Breast epithelium (tissue), 4 donors: ENCODE measurements around the gene OSBPL2. TPM values are rescaled to one million over a fixed set of nuclear protein-coding genes. Genes with fewer than 3 reads are reported as not detected.

Source experiments
- DNase-seq, 2 donors: peaks; one replicate each; pipeline ENCODE4 v3.0.0-alpha.2; 2019; ENCODE audit warnings: low spot score in 2 of 2
- H3K27ac ChIP-seq, 2 donors: fragments of 200-600 bp; sonication (generic) in 1 of 2; one replicate each; pipeline ENCODE4 v1.5.1; 2016 to 2019; ENCODE audit warnings: mild to moderate bottlenecking in 1 of 2
- H3K27me3 ChIP-seq, 2 donors: fragments of 200-600 bp; sonication (generic) in 1 of 2; one replicate each; pipeline versions ENCODE4 v1.5.1 to v1.6.0; 2017 to 2019; ENCODE audit warnings: control low read depth in 1 of 2, mild to moderate bottlenecking in 1 of 2
- H3K36me3 ChIP-seq: fragments of 200-600 bp; one replicate; pipeline ENCODE4 v1.5.1; 2019
- H3K4me1 ChIP-seq, 2 donors: fragments of 200-600 bp; sonication (generic); one replicate each; pipeline ENCODE4 v1.5.1; 2016 to 2019; ENCODE audit warnings: control low read depth in 1 of 2
- H3K4me3 ChIP-seq, 3 donors: fragments of 200-600 bp; sonication (generic); 1 replicate in 2 of 3; 2 replicates in 1 of 3; pipeline ENCODE4 v1.5.1; 2016 to 2019; ENCODE audit warnings: mild to moderate bottlenecking in 3 of 3, moderate library complexity in 2 of 3
- H3K9me3 ChIP-seq, 2 donors: fragments of 200-600 bp; sonication (generic) in 1 of 2; one replicate each; pipeline ENCODE4 v1.5.1; 2016 to 2019; ENCODE audit warnings: control low read depth in 1 of 2
- POLR2A ChIP-seq: fragments of 450-650 bp; IDR thresholded peaks from one replicate; pipeline ENCODE4 v1.6.1; 2016; ENCODE audit warnings: antibody characterized with exemption, mild to moderate bottlenecking, moderate library complexity
- POLR2AphosphoS5 ChIP-seq, 3 donors: sonication (generic); formaldehyde crosslinking; IDR thresholded peaks; one replicate each; pipeline ENCODE4 v1.6.1; 2017; ENCODE audit warnings: antibody characterized with exemption in 3 of 3
- intact Hi-C: fragments of 100-400 bp; cut with DNase I; formaldehyde crosslinking; loops from one replicate; pipeline ENCODE4 v1.15.1; 2023; ENCODE audit warnings: low total_unique reads
- total RNA-seq, 3 donors: library from RNA; depleted of rRNA; stranded (reverse); fragments of >200 nt; gene quantifications; one replicate each; pipeline ENCODE4 v1.1.0, GENCODE V29; 2016
- TF ChIP-seq, protein P1 (sequence below), 3 donors: fragments of 450-650 bp; IDR thresholded peaks; one replicate each; pipeline ENCODE4 v1.5.1; 2016 to 2017; ENCODE audit warnings: antibody characterized with exemption in 3 of 3, mild to moderate bottlenecking in 3 of 3, moderate library complexity in 3 of 3

Gene OSBPL2
- total RNA-seq, 3 donors from 2014 or later, result 25.0 to 46.1 (median 38.0) TPM

DNA sequence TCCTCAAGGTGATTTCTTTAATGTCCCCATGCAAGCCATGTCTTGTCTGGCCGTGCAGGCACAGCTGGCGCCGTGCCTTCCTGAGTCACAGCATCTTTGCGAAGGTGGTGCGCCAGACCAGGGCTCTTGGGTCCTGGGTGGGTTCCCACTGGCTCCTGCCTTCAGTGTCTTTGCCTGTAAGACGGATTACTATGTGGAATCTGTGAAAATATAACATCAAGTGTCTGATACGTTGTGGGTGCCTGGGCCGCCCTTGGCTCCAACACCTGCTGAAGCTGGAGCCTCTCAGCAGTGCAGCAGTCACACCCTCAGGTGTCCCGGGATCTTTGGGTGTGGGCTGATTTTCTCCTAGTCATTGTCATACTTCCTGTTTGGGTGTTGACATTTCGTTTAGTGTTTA lies 3.2 kb downstream of the OSBPL2 start:
- intact Hi-C loops, result loop anchor here (2.0 kb wide), 1 partner anchor 77 kb away; no protein-coding TSS in a partner anchor
- peaks cover 0 to 1% of the 10 kb centered on the region in 2 donors for H3K4me1 ChIP-seq
- no peak overlapping the region for H3K4me3 ChIP-seq
- no peaks in the 10 kb centered on the region for H3K27me3 ChIP-seq
- DNase-seq, result peak in 1 of 2 donors; percentile 33
- TF ChIP-seq POLR2AphosphoS5 (IDR thresholded peaks at IDR 0.05) (no peak), POLR2A (no peak)
- TF ChIP-seq, protein P1, sequence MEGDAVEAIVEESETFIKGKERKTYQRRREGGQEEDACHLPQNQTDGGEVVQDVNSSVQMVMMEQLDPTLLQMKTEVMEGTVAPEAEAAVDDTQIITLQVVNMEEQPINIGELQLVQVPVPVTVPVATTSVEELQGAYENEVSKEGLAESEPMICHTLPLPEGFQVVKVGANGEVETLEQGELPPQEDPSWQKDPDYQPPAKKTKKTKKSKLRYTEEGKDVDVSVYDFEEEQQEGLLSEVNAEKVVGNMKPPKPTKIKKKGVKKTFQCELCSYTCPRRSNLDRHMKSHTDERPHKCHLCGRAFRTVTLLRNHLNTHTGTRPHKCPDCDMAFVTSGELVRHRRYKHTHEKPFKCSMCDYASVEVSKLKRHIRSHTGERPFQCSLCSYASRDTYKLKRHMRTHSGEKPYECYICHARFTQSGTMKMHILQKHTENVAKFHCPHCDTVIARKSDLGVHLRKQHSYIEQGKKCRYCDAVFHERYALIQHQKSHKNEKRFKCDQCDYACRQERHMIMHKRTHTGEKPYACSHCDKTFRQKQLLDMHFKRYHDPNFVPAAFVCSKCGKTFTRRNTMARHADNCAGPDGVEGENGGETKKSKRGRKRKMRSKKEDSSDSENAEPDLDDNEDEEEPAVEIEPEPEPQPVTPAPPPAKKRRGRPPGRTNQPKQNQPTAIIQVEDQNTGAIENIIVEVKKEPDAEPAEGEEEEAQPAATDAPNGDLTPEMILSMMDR (IDR thresholded peaks at IDR 0.05), result no peak
- no peaks in the 10 kb centered on the region for H3K36me3 ChIP-seq
- no peaks in the 10 kb centered on the region for H3K9me3 ChIP-seq
- H3K27ac ChIP-seq, result no peak overlapping the region

DNA sequence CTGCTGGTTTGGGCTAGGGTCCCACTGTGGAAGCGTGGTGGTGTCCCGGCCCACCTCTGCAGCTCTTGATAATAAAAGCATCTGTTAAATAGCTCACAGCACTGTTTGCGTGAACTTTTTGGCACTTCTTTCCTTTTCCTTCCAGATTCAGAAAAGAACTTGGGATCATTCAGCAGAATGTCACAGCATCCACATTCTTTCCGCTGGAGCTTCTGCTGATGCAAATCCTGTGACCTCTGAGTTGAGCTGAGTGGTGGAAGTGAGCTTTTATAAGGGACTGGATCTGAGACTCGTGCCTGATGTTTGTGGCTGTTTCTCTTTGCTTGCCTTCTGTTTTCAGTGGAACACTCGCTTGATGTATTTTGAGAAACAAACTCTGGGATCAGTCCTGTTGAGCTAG lies 3.9 kb downstream of the OSBPL2 start:
- intact Hi-C loops, result no loop called here
- TF ChIP-seq POLR2AphosphoS5 (IDR thresholded peaks at IDR 0.05) (no peak), POLR2A (no peak)
- TF ChIP-seq, protein P1 (IDR thresholded peaks at IDR 0.05), result no peak
- Histone ChIP-seq H3K27ac (no peak overlapping the region), H3K9me3 (no peaks in the 10 kb centered on the region), H3K36me3 (no peaks in the 10 kb centered on the region), H3K4me3 (no peak overlapping the region), H3K4me1 (peaks cover 3 to 6% of the 10 kb centered on the region in 2 donors), H3K27me3 (no peaks in the 10 kb centered on the region)
- no peak for DNase-seq

DNA sequence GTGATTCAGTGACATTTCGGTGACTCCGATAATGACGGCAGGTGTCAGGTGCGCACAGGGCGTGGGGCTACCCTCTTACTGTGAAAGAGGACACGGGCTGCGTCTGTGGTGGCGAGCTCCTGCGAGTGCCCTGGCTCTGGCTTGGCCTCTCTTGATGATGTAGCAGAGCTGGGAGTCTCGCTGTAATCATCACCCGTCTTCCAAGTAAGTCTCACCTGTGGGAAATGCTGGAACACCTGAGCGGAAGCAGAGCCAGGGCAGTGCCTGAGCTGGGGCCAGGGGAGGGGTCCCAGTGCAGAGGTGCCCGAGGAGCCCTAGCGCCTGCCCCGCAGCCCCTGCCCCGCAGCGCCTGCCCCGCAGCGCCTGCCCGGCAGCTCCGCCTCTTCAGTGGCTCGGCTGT lies 4.8 kb downstream of the OSBPL2 start:
- intact Hi-C loops, result no loop called here
- Histone ChIP-seq H3K36me3 (no peaks in the 10 kb centered on the region), H3K9me3 (no peaks in the 10 kb centered on the region), H3K27me3 (no peaks in the 10 kb centered on the region), H3K4me1 (peaks cover 3 to 6% of the 10 kb centered on the region in 2 donors), H3K27ac (no peak overlapping the region), H3K4me3 (no peak overlapping the region)
- no peak for DNase-seq
- TF ChIP-seq, protein P1 (IDR thresholded peaks at IDR 0.05), result no peak
- TF ChIP-seq POLR2AphosphoS5 (IDR thresholded peaks at IDR 0.05) (no peak), POLR2A (no peak)

DNA sequence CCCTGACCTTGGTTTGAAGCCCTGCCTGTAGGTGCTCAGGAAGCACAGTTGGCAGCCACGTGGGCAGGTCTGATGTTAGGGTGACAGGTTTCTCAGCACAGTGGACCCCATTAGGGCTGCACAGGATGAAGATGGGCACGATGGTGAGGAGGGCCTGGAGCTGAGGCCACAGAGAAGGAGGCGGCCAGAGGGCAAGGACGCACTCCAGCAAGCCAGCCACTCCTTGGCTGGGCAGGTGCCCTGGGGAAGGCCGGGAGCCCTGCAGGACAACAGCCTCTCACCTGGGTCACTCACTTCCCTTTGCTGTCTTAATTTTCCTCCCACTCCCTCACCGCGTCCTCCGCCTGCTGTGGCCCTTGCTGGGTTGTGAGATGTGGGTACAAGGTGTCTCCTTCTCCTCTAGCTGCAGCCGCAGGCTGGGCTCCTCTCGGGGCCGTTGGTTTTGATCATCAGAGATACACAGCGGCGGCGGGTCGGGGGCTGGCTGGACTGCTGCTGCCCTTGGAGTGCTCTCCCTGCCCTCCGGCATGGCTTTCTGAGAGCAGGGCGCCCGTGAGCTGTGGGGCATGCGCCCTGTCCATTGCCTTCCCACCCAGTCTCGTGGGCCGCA lies 5.7 kb downstream of the OSBPL2 start:
- intact Hi-C loops, result no loop called here
- Histone ChIP-seq H3K27me3 (no peaks in the 10 kb centered on the region), H3K9me3 (no peaks in the 10 kb centered on the region), H3K4me1 (peaks cover 3 to 6% of the 10 kb centered on the region in 2 donors), H3K36me3 (no peaks in the 10 kb centered on the region), H3K4me3 (no peak overlapping the region), H3K27ac (no peak overlapping the region)
- no peak for TF ChIP-seq POLR2AphosphoS5 (IDR thresholded peaks at IDR 0.05)
- no peak for TF ChIP-seq POLR2A
- TF ChIP-seq, protein P1 (IDR thresholded peaks at IDR 0.05), result no peak
- DNase-seq, result no peak

DNA sequence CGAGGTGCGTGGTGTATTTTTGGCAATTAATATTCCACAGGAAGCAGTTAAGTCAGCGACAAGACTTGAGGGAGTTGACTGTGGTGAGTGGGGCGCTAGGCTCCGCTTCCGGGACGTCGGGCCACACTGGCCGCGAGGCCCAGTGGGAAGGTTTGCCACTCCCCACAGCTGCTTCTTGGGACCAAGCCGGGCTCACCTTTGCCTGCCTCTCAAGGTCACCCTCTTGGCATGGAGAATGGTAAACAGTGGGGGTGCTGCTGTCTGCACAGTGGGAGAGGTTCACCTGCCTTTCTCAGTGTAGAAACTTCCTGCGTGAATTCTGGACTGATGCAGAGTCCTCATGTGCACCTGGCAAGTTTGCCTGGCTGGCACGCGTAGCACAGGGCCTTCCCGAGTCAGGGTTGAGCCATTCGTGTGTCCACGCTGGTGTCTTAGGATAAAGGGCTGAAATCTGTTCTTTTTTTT lies 6.4 kb downstream of the OSBPL2 start:
- TF ChIP-seq, protein P1 (IDR thresholded peaks at IDR 0.05), result no peak
- no peak for TF ChIP-seq POLR2AphosphoS5 (IDR thresholded peaks at IDR 0.05)
- TF ChIP-seq POLR2A, result no peak
- Histone ChIP-seq H3K9me3 (no peaks in the 10 kb centered on the region), H3K4me3 (no peak overlapping the region), H3K36me3 (no peaks in the 10 kb centered on the region), H3K27me3 (no peaks in the 10 kb centered on the region), H3K4me1 (peaks cover 3 to 6% of the 10 kb centered on the region in 2 donors), H3K27ac (no peak overlapping the region)
- intact Hi-C loops, result no loop called here
- DNase-seq, result no peak
